Heart left ventricle (tissue), 16 donors: ENCODE results near the gene SLC35F3. TPM values are rescaled to one million over a fixed set of nuclear protein-coding genes. Genes with fewer than 3 reads are reported as not detected.
"Not testable (repeated sequence)": the region's sequence is repeated elsewhere in the genome, so short reads cannot be mapped to it uniquely, and the experiment has no call there.

Experiments used
- ATAC-seq, 4 donors: fragments of 200-7000 bp; cut with Tn5 transposase; one replicate each; pipeline ENCODE4 v1.9.1; 2020 to 2022; ENCODE audit warnings: moderate library complexity in 4 of 4, mild to moderate bottlenecking in 3 of 4, moderate number of reproducible peaks in 1 of 4
- DNase-seq, 5 donors: peaks; one replicate each; pipeline ENCODE4 v3.0.0-alpha.2; 2020
- H3K27ac ChIP-seq, 12 donors: fragments of 200-600 bp; sonication (generic) in 4 of 12; one replicate each; pipeline versions ENCODE4 v1.5.0 to v1.8.0; 2016 to 2022; ENCODE audit warnings: mild to moderate bottlenecking in 2 of 12
- H3K27me3 ChIP-seq, 9 donors: fragments of 200-600 bp; sonication (generic) in 2 of 9; one replicate each; pipeline versions ENCODE4 v1.5.1 to v1.8.0; 2016 to 2022; ENCODE audit warnings: mild to moderate bottlenecking in 3 of 9
- H3K36me3 ChIP-seq, 9 donors: fragments of 200-600 bp; sonication (generic) in 2 of 9; one replicate each; pipeline versions ENCODE4 v1.5.0 to v1.8.0; 2018 to 2022; ENCODE audit warnings: mild to moderate bottlenecking in 2 of 9
- H3K4me1 ChIP-seq, 12 donors: fragments of 200-600 bp; sonication (generic) in 4 of 12; one replicate each; pipeline versions ENCODE4 v1.5.0 to v1.8.0; 2016 to 2022; ENCODE audit warnings: mild to moderate bottlenecking in 3 of 12
- H3K4me3 ChIP-seq, 12 donors: fragments of 200-600 bp; sonication (generic) in 4 of 12; one replicate each; pipeline versions ENCODE4 v1.5.0 to v1.8.0; 2017 to 2022; ENCODE audit warnings: mild to moderate bottlenecking in 9 of 12, moderate library complexity in 4 of 12
- H3K9me3 ChIP-seq, 12 donors: fragments of 200-600 bp; sonication (generic) in 4 of 12; one replicate each; pipeline versions ENCODE4 v1.5.0 to v1.8.0; 2016 to 2022; ENCODE audit warnings: mild to moderate bottlenecking in 1 of 12
- POLR2A ChIP-seq, 2 donors: fragments of 450-650 bp; IDR thresholded peaks; one replicate each; pipeline ENCODE4 v1.6.1; 2017; ENCODE audit warnings: antibody characterized with exemption in 2 of 2, mild to moderate bottlenecking in 2 of 2, moderate library complexity in 2 of 2
- WGBS, 4 donors: extraction: QIAGEN DNeasy Blood & Tissue Kit in 2 of 4; methylation state at CpG; one replicate each; pipeline versions ENCODE4 v1.1.5 to v1.1.7; 2013 to 2018; 5-methylcytosine and 5-hydroxymethylcytosine counted together
- intact Hi-C, 10 donors: fragments of 100-400 bp; cut with DNase I; formaldehyde crosslinking; loops; one replicate each; pipeline versions ENCODE4 v1.11.1 to v1.14.2; 2022
- polyA plus RNA-seq, 2 donors: library from polyadenylated mRNA; stranded (reverse); fragments of 200-250 nt; gene quantifications; one replicate each; pipeline ENCODE4 v1.2.3, GENCODE V29; 2013
- total RNA-seq, 9 donors: library from RNA; depleted of rRNA in 2 of 9; stranded (reverse); fragments of >200 nt in 2 of 9; fragmentation: NEBNext Ultra II Directional in 3 of 9; extraction: Animal tissue kit (Norgen Biotek cat#: 25700) in 3 of 9; gene quantifications; one replicate each; pipeline versions ENCODE4 v1.1.0 to v1.2.4, GENCODE V29; 2016 to 2023
- TF ChIP-seq, protein P1 (sequence below), 12 donors: fragments of 200-600 bp; sonication (generic) in 4 of 12; IDR thresholded peaks; one replicate each; pipeline versions ENCODE4 v1.5.0 to v1.8.0; 2018 to 2022; ENCODE audit warnings: antibody characterized with exemption in 12 of 12, mild to moderate bottlenecking in 5 of 12
- donor health status: ischemic (EF 13 %, LVEDD 7.1; RV severe dilation, severe dysfunction).
- donor health status: healthy with polysubstance abuse.
- donor health status: DM: no; HTN: yes; CAD: no.
- donor health status: DM: no; HTN: no; CAD: no.
- donor health status: ischemic (EF 25% LVEDD 6.9; RV normal size, moderate dysfunction).
- donor health status: ischemic (EF 25% LVEDD 5.7; RV mildly dilated, moderate dysfunction).
- donor health status: healthy.
- donor health status: DM: yes; HTN: yes; CAD: no.
- donor health status: ischemic (EF 35%, LVEDD 5.7; RV mildly dilated, moderate dysfunction).
- donor health status: nonischemic (EF 11% LVEDD 7.7; RV severe dilation, severe dysfunction).
- donor health status: DM: yes; HTN: yes; CAD: no.
- donor health status: PGD.
- donor health status: ischemic (EF 29% LVEDD 5.4; RV normal size, mild dysfunction).
- donor health status: nonischemic (EF 23%, LVEDD 6.1; RV moderate dilation, normal function).

SLC35F3 gene
- total and polyA plus RNA-seq, 11 donors, result 0.03 to 0.11 (median 0.11) TPM; not detected in 8

DNA sequence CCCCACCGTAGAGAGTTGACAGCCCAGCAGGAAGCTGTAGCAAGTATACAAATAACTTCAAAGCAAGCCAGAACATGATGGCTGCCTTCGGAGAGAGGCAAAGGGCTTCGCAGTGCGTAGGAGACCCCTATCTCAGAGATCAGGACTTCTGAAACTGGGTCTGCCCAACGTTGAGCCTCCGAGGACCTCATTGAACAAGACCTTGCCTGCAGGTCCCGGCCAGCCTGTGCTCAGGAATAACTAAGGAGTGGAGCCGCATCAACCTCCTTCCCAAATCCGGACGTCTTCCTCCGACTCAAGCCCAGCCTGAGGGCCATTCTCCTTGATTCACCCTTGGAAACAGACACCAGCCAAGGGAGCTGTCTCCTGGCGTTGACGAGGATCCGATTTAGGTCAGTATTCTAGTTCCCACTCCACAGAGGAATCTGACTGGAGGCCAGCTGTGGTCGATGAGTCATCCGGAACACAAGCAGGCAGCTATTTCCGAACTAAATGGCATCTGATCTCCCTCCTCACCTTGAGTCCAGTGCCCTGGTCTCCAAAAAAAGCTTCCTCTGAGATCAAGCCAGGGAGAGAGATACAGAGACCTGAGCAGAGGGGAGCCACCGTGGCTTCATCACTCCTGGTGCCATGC is 302.3 kb downstream of the SLC35F3 start:
- peak in 3 of 4 donors; percentile 50 to 92 (median 86) for ATAC-seq
- Histone ChIP-seq H3K9me3 (peaks cover 0 to 3% (median 0%) of the 10 kb centered on the region in 12 donors), H3K4me3 (no peak overlapping the region), H3K27ac (no peak overlapping the region), H3K4me1 (no peaks in the 10 kb centered on the region), H3K36me3 (no peaks in the 10 kb centered on the region), H3K27me3 (peaks cover 0 to 11% (median under 1%) of the 10 kb centered on the region in 9 donors)
- WGBS, 4 donors, result 62 to 69% (median 66%) methylated on average over 17 to 18 of the region's 18 CpGs
- no peak for TF ChIP-seq POLR2A (IDR thresholded peaks at IDR 0.05)
- TF ChIP-seq, protein P1, sequence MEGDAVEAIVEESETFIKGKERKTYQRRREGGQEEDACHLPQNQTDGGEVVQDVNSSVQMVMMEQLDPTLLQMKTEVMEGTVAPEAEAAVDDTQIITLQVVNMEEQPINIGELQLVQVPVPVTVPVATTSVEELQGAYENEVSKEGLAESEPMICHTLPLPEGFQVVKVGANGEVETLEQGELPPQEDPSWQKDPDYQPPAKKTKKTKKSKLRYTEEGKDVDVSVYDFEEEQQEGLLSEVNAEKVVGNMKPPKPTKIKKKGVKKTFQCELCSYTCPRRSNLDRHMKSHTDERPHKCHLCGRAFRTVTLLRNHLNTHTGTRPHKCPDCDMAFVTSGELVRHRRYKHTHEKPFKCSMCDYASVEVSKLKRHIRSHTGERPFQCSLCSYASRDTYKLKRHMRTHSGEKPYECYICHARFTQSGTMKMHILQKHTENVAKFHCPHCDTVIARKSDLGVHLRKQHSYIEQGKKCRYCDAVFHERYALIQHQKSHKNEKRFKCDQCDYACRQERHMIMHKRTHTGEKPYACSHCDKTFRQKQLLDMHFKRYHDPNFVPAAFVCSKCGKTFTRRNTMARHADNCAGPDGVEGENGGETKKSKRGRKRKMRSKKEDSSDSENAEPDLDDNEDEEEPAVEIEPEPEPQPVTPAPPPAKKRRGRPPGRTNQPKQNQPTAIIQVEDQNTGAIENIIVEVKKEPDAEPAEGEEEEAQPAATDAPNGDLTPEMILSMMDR (IDR thresholded peaks at IDR 0.05), result no peak
- intact Hi-C loops, result no loop called here
- peak in 2 of 5 donors; percentile 20 to 54 for DNase-seq

DNA sequence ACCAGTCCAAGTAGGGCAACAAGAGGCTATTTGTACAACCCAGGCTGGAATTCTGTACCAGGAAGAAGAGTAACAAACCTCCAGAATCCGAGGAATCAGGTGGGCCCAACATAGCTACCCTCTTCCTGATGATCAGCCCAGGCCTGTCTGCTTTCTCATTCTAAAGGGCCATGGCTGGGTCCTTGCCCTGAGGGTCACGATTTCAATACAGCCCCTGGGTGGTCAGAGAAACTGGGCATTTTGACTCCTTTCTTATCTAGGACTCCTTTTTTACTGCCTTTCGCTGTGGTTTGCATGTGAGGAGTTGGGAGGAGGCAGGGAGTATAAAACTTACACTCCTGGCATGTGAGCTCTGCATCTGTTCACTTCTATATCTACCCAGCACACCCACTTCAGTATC is 303.9 kb downstream of the SLC35F3 start:
- DNase-seq, result no peak
- H3K4me3 ChIP-seq, result no peak overlapping the region
- TF ChIP-seq, protein P1 (IDR thresholded peaks at IDR 0.05), result no peak
- TF ChIP-seq POLR2A (IDR thresholded peaks at IDR 0.05), result no peak
- ATAC-seq, result no peak
- peaks cover 0 to 22% (median 10%) of the 10 kb centered on the region in 9 donors for H3K27me3 ChIP-seq
- no peaks in the 10 kb centered on the region for H3K36me3 ChIP-seq
- peaks cover 0 to 6% (median 0%) of the 10 kb centered on the region in 12 donors for H3K4me1 ChIP-seq
- intact Hi-C loops, result no loop called here
- no peak overlapping the region for H3K27ac ChIP-seq
- 51 to 62% (median 59%) methylated on average over 3 of the region's 3 CpGs for WGBS, 4 donors
- H3K9me3 ChIP-seq, result peaks cover 0 to 3% (median 0%) of the 10 kb centered on the region in 12 donors

DNA sequence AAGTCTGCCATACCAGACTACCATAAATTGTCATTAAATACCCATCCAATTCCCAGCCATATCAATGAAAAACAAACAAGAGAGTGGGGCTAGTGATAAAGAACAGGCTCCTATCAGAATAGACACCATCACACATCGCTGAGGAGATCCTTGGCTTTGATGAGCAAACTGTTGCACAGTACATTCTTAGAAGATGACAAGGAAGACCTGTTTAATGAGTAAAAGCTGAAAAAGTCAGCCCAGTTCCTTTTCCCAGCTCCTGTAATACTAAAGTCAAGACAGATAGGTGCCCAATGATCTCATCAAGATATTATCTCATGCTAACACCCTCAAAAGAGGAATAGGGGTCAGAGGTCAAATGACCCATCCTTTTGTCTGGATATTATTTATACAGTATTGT is 304.3 kb downstream of the SLC35F3 start:
- peaks cover 0 to 26% (median 10%) of the 10 kb centered on the region in 9 donors for H3K27me3 ChIP-seq
- no peak overlapping the region for H3K4me3 ChIP-seq
- ATAC-seq, result no peak
- no peaks in the 10 kb centered on the region for H3K36me3 ChIP-seq
- peaks cover 0 to 10% (median 0%) of the 10 kb centered on the region in 12 donors for H3K4me1 ChIP-seq
- H3K9me3 ChIP-seq, result peaks cover 0 to 3% (median 0%) of the 10 kb centered on the region in 12 donors
- TF ChIP-seq, protein P1 (IDR thresholded peaks at IDR 0.05), result no peak
- no peak for TF ChIP-seq POLR2A (IDR thresholded peaks at IDR 0.05)
- intact Hi-C loops, result no loop called here
- no peak overlapping the region for H3K27ac ChIP-seq
- DNase-seq, result no peak
- WGBS, 4 donors, result 53 to 68% (median 61%) methylated on average over 1 of the region's 1 CpG

DNA sequence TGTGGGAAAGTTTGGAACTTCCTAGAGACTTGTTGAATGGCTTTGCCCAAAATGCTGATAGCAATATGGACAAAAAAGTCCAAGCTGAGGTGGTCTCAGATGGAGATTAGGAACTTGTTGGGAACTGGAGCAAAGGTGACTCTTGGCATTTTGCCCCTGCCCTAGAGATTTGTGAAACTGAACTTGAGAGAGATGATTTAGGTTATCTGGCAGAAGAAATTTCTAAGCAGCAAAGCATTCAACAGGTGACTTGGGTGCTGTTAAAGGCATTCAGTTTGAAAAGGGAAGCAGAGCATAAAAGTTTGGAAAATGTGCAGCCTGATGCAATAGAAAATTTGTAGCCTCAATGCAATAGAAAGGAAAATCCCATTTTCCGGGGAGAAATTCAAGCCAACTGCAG is 306.0 kb downstream of the SLC35F3 start:
- DNase-seq, intact Hi-C loops, H3K27ac ChIP-seq: not testable (repeated sequence)

DNA sequence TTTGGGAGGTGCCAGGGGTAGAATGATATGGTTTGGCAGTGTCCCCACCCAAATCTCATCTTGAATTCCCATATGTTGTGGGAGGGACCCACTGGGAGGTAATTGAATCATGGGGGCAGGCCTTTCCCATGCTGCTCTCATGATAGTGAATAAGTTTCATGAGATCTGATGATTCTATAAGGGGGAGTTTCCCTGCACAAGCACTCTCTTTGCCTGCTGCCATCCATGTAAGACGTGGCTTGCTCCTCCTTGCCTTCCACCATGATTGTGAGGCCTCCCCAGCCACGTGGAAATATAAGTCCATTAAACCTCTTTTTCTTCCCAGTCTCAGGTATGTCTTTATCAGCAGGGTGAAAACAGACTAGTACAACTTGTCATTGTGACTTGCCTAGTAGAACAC is 307.4 kb downstream of the SLC35F3 start:
- peaks cover 16 to 56% (median 29%) of the 10 kb centered on the region in 9 donors for H3K27me3 ChIP-seq
- H3K9me3 ChIP-seq, DNase-seq, ATAC-seq, H3K36me3 ChIP-seq, intact Hi-C loops, H3K4me3 ChIP-seq, H3K27ac ChIP-seq: not testable (repeated sequence)
- WGBS, 4 donors, result 45 to 70% (median 55%) methylated on average over 2 of the region's 2 CpGs
- peaks cover 0 to 19% (median 3%) of the 10 kb centered on the region in 12 donors for H3K4me1 ChIP-seq

More for the DNA sequence above, 306.0 kb downstream of the SLC35F3 start:
- Histone ChIP-seq H3K4me1 (peaks cover 0 to 19% (median 3%) of the 10 kb centered on the region in 12 donors), H3K27me3 (peaks cover 13 to 43% (median 24%) of the 10 kb centered on the region in 9 donors)
- 83 to 89% (median 88%) methylated on average over 1 of the region's 1 CpG for WGBS, 4 donors
- H3K36me3 ChIP-seq, H3K4me3 ChIP-seq, ATAC-seq, H3K9me3 ChIP-seq: not testable (repeated sequence)
